ENCODE results near the gene EDDM13.
"Not testable (repeated sequence)": the region's sequence is repeated elsewhere in the genome, so short reads cannot be mapped to it uniquely, and the experiment has no call there.

EDDM13 gene

GRCh38 chr19:56272161-56272798, at the start of gene EDDM13:
TSS of gene EDDM13 (plus strand) at chr19:56272748. CDS start at chr19:56272835, 87 bp downstream.
- no peak for FAIRE-seq

DNA sequence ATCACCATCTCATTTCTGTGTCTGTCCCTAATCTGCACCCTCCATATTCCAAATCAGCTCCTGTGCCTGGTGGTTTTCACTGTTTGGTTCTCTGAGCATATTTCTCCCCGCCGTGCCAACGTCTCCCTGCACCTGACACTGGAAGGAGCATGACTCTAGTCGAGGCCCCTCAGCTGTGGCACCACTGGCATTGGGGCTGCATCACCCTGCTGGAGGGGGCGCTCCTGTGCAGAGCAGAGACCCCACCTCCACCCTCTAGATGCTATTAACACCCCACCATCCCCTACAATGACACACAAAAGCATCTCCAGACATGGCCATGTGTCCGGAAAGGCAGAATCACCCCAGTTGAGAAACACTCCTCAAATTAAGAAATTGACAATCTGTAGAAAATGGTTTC, 49.6 kb upstream of the EDDM13 start:
- no peak for FAIRE-seq

- no peak for FAIRE-seq
Measured at GRCh38 chr19:56223481-56223880, 49.1 kb upstream of the EDDM13 start.

DNA sequence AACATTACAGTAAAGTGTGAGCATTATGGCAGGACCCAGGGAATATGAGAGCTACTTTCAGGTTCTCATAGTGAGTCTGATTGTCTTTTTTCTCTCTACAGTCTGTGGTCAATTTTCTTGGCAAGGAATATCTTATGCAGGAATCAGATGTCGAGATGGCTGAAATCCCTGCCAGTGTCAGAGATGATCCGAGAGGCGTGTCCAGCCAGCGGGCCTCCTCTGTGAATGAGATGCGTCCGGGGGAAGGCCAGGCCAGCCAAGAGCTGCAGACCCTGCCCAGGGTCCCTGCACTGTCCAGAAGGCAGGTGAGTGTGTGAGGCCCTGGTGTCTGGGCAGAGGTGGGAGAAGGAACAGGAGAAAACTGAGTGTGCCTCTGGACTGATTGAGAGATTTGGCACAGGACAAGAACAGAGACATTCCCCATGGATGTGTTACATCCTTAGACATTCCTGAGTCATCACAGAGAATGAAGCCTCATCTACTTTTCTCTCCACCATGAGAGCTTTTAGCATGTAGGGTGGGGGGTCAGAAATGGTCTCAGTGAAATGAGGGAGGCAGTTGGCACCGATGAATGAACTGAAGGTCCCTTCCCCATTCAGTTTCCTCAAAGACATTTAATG, 27.3 kb upstream of the EDDM13 start:
- FAIRE-seq = no peak

DNA sequence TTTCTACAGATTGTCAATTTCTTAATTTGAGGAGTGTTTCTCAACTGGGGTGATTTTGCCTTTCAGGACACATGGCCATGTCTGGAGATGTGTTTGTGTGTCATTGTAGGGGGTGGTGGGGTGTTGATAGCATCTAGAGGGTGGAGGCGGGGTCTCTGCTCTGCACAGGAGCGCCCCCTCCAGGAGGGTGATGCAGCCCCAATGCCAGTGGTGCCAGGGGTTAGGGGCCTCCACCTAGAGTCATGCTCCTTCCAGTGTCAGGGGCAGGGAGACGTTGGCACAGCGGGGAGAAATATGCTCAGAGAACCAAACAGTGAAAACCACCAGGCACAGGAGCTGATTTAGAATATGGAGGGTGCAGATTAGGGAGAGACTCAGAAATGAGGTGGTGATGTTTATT, 26.8 kb upstream of the EDDM13 start:
- not testable (repeated sequence) for FAIRE-seq

- FAIRE-seq = not testable (repeated sequence)
Measured at GRCh38 chr19:56248736-56249338, 23.7 kb upstream of the EDDM13 start.

GRCh38 chr19:56252699-56253422, 19.7 kb upstream of the EDDM13 start:
- no peak for FAIRE-seq

GRCh38 chr19:56253737-56254136, 18.8 kb upstream of the EDDM13 start:
- peak; percentile 82 for FAIRE-seq

DNA sequence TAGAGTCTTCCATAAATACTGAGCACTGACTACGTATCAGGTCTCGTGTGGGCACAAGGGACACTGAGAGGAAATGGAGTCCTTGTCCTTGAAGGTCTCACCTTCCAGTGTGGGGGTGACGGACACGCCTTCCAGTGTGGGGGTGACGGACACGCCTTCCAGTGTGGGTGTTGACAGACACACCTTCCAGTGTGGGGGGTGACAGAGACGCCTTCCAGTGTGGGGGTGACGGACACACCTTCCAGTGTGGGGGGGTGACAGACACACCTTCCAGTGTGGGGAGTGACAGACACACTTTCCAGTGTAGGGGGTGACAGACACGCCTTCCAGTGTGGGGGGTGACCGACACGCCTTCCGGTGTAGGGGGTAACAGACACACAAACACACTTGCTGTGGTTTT, 14.3 kb upstream of the EDDM13 start:
- FAIRE-seq = no peak

GRCh38 chr19:56261145-56261544, 11.4 kb upstream of the EDDM13 start:
- FAIRE-seq = no peak

- not testable (repeated sequence) for FAIRE-seq
Measured at GRCh38 chr19:56261932-56262331, 10.6 kb upstream of the EDDM13 start.

GRCh38 chr19:56263319-56263718, 9.2 kb upstream of the EDDM13 start:
- no peak for FAIRE-seq

DNA sequence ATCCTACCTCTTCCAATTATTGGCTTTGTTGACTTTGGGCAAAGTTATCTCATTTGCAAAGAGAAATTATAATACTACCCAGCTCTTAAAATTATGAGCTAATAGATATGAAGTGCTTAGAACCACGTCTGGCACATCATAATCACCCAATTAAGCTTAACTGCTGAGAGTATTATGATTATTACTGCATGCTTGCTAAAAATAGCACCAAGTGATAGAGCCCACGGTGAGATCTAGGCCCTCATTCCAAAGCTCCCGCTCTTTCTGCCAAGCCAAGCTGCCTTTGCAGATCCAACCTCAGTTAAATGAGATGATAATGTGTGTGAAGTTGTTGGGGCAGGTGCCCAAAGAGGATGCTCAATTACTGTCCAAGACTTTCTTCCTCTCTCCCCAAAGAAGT, 6.5 kb upstream of the EDDM13 start:
- FAIRE-seq = no peak

GRCh38 chr19:56269348-56269747, 3.2 kb upstream of the EDDM13 start:
- FAIRE-seq = no peak

- FAIRE-seq = no peak
Measured at GRCh38 chr19:56270676-56271075, 1.9 kb upstream of the EDDM13 start.

DNA sequence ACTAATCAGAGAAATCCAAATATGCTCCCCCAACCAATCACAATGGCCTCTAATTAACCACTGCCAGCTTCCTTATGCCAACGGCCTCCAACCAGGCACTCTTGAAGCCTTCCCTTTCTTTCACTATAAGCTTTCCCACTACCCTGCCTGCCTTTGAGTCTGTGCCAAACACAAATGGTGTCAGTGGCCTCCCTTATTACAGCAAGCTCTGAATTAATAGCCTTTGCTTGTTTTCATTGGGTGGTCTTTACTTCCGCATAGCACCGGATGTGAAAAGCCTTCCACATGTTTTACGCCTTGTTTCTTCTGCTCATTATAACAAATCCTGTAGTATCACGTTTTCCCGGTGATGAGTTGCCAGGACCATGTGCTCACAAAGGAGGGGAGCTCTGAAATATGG, 1.4 kb upstream of the EDDM13 start:
- no peak for FAIRE-seq

GRCh38 chr19:56273563-56274117, 1.1 kb downstream of the EDDM13 start:
- no peak for FAIRE-seq

DNA sequence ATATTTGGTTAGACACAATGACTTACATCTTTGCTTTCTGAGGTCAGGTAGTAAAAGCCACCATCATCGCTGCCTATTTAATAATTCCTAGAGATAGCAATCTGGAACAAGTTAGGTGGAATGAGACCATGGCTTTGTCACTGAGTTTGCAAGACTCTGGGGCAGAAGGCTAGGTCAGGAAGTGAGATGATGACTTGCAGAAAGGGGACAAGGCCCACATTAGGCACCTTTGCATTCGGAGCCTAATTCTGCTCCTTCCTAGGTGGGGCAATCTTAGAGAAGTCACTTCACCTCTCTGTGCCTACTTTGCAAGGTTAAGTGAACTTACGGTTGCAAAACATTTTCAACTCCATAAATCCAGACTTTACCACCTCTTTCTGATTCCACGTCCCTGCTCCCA, 10.3 kb downstream of the EDDM13 start:
- no peak for FAIRE-seq

GRCh38 chr19:56284746-56285145, 12.2 kb downstream of the EDDM13 start:
- FAIRE-seq = no peak

- FAIRE-seq = no peak
Measured at GRCh38 chr19:56290104-56290503, 17.6 kb downstream of the EDDM13 start.

- FAIRE-seq = no peak
Measured at GRCh38 chr19:56291867-56292266, 19.3 kb downstream of the EDDM13 start.

DNA sequence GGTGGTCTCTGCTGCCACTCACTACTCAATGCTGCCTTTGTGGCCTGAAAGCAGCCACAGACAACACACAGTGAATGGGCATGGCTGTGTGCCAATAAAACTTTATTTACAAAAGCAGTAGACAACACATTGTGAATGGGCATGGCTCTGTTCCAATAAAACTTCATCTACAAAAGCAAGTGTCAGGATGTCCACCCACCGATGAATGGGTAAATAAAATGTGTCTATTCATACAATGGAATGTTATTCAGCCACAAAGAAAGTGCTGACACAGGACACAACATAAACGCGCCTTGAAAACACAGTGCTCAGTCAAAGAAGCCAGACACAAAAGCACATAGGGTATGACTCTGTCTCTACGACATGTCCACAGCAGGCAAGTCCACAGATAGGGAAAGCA, 22.0 kb downstream of the EDDM13 start:
- FAIRE-seq = no peak

Data from endometrium (tissue), 2 donors.